ENCODE measurements around the gene PFAS.

PFAS gene

GRCh38 chr17:8287651-8288335, 38.7 kb downstream of the PFAS start:
- Histone ChIP-seq H3K27ac (ENCODE audit: low read depth, low read length) (peak overlapping the region; percentile 47; the same call in 1 of the 2 replicates), H3K9me3 (ENCODE audit: control insufficient read depth, insufficient read depth, low read length) (no peaks in the 10 kb centered on the region), H3K36me3 (ENCODE audit: control insufficient read depth, low read length) (peaks cover 14% of the 10 kb centered on the region), H3K79me2 (ENCODE audit: control insufficient read depth, low read length) (peaks cover 18% of the 10 kb centered on the region), H3K4me2 (ENCODE audit: low read length) (peak overlapping the region; percentile 87), H4K20me1 (ENCODE audit: control insufficient read depth, insufficient read depth, low read depth, low read length) (no peaks in the 10 kb centered on the region), H3F3A (ENCODE audit: control insufficient read depth, insufficient read depth) (peaks cover 4% of the 10 kb centered on the region), H3K4me1 (ENCODE audit: control insufficient read depth, low read length) (peaks cover 37% of the 10 kb centered on the region), H3K9me2 (replicated peaks; ENCODE audit: control insufficient read depth, low read length) (no peaks in the 10 kb centered on the region), H3K4me3 (ENCODE audit: low read length) (peak overlapping the region; percentile 90), H3K27me3 (ENCODE audit: control insufficient read depth, low read length) (no peaks in the 10 kb centered on the region)
- TF ChIP-seq CTCF (IDR thresholded peaks at IDR 0.05; ENCODE audit: low read depth, low read length, poor library complexity, severe bottlenecking): no peak
- TF ChIP-seq EZH2phosphoT487 (IDR thresholded peaks at IDR 0.05; ENCODE audit: borderline replicate concordance, low read length): no peak

GRCh38 chr17:8288336-8289102, 39.4 kb downstream of the PFAS start, which contains the start of gene RANGRF:
RANGRF (plus strand) TSS chr17:8288670; CDS start chr17:8288789, 119 bp downstream.
- Histone ChIP-seq H4K20me1 (ENCODE audit: control insufficient read depth, insufficient read depth, low read depth, low read length) (no peaks in the 10 kb centered on the region), H3K36me3 (ENCODE audit: control insufficient read depth, low read length) (peaks cover 14% of the 10 kb centered on the region), H3K4me1 (ENCODE audit: control insufficient read depth, low read length) (peaks cover 44% of the 10 kb centered on the region), H3F3A (ENCODE audit: control insufficient read depth, insufficient read depth) (peaks cover 10% of the 10 kb centered on the region), H3K79me2 (ENCODE audit: control insufficient read depth, low read length) (peaks cover 18% of the 10 kb centered on the region), H3K9me3 (ENCODE audit: control insufficient read depth, insufficient read depth, low read length) (no peaks in the 10 kb centered on the region), H3K27me3 (ENCODE audit: control insufficient read depth, low read length) (no peaks in the 10 kb centered on the region), H3K9me2 (replicated peaks; ENCODE audit: control insufficient read depth, low read length) (no peaks in the 10 kb centered on the region), H3K27ac (ENCODE audit: low read depth, low read length) (peak within 1 kb of the TSS; percentile 47), H3K4me3 (ENCODE audit: low read length) (peak within 1 kb of the TSS; percentile 90), H3K4me2 (ENCODE audit: low read length) (peak within 1 kb of the TSS; percentile 87)
- TF ChIP-seq EZH2phosphoT487 (IDR thresholded peaks at IDR 0.05; ENCODE audit: borderline replicate concordance, low read length) (no peak), CTCF (IDR thresholded peaks at IDR 0.05; ENCODE audit: low read depth, low read length, poor library complexity, severe bottlenecking) (no peak)

GRCh38 chr17:8289103-8289397, 40.0 kb downstream of the PFAS start:
- no peaks in the 10 kb centered on the region for H4K20me1 ChIP-seq (ENCODE audit: control insufficient read depth, insufficient read depth, low read depth, low read length)
- no peaks in the 10 kb centered on the region for H3K9me3 ChIP-seq (ENCODE audit: control insufficient read depth, insufficient read depth, low read length)
- H3K4me3 ChIP-seq (ENCODE audit: low read length): peak overlapping the region; percentile 90
- TF ChIP-seq EZH2phosphoT487 (IDR thresholded peaks at IDR 0.05; ENCODE audit: borderline replicate concordance, low read length): no peak
- TF ChIP-seq CTCF (IDR thresholded peaks at IDR 0.05; ENCODE audit: low read depth, low read length, poor library complexity, severe bottlenecking): no peak
- H3K4me1 ChIP-seq (ENCODE audit: control insufficient read depth, low read length): peaks cover 45% of the 10 kb centered on the region
- H3K27me3 ChIP-seq (ENCODE audit: control insufficient read depth, low read length): no peaks in the 10 kb centered on the region
- H3F3A ChIP-seq (ENCODE audit: control insufficient read depth, insufficient read depth): peaks cover 10% of the 10 kb centered on the region
- peaks cover 18% of the 10 kb centered on the region for H3K79me2 ChIP-seq (ENCODE audit: control insufficient read depth, low read length)
- peaks cover 14% of the 10 kb centered on the region for H3K36me3 ChIP-seq (ENCODE audit: control insufficient read depth, low read length)
- H3K9me2 ChIP-seq (replicated peaks; ENCODE audit: control insufficient read depth, low read length): no peaks in the 10 kb centered on the region
- peak overlapping the region; percentile 87 for H3K4me2 ChIP-seq (ENCODE audit: low read length)
- no peak overlapping the region; the same call in 1 of the 2 replicates for H3K27ac ChIP-seq (ENCODE audit: low read depth, low read length)

Data from DOHH2 (cell line).